Endothelial cell (in vitro differentiated cells): Measurements from ENCODE around the gene PTPN21. TPM values are rescaled to one million over a fixed set of nuclear protein-coding genes. Genes with fewer than 3 reads are reported as not detected.
A peak's percentile ranks its signal among the peaks of the same experiment; 100 is the strongest.

Experiments
- DNase-seq: peaks from one replicate; pipeline ENCODE4 v3.0.0; 2021; ENCODE audit warnings: low spot score
- H3K27ac Mint-ChIP-seq: one replicate; pipeline ENCODE4 v1.8.0; 2021; ENCODE audit warnings: mixed read lengths, inconsistent platforms; ENCODE audit not compliant: unreplicated experiment
- H3K27me3 Mint-ChIP-seq: one replicate; pipeline ENCODE4 v1.8.0; 2021; ENCODE audit warnings: mild to moderate bottlenecking, moderate library complexity, mixed read lengths, inconsistent platforms; ENCODE audit not compliant: unreplicated experiment
- H3K36me3 Mint-ChIP-seq: one replicate; pipeline ENCODE4 v1.8.0; 2021; ENCODE audit warnings: mild to moderate bottlenecking, low read depth, mixed read lengths, inconsistent platforms; ENCODE audit not compliant: unreplicated experiment
- H3K4me1 Mint-ChIP-seq: one replicate; pipeline ENCODE4 v1.8.0; 2021; ENCODE audit warnings: mild to moderate bottlenecking, mixed read lengths, inconsistent platforms; ENCODE audit not compliant: unreplicated experiment
- H3K4me3 Mint-ChIP-seq: one replicate; pipeline ENCODE4 v1.8.0; 2021; ENCODE audit warnings: mild to moderate bottlenecking, mixed read lengths, inconsistent platforms; ENCODE audit not compliant: unreplicated experiment
- H3K9me3 Mint-ChIP-seq: one replicate; pipeline ENCODE4 v1.8.0; 2021; ENCODE audit warnings: mixed read lengths, inconsistent platforms; ENCODE audit not compliant: unreplicated experiment
- total RNA-seq: library from RNA; stranded (reverse); fragmentation: NEBNext Ultra II Directional; extraction: Animal tissue kit (Norgen Biotek cat#: 25700); gene quantifications from one replicate; pipeline ENCODE4 v1.2.1, GENCODE V29; 2021; ENCODE audit not compliant: unreplicated experiment
- TF ChIP-seq, protein P1 (sequence below): fragments of 200-600 bp; sonication (generic); IDR thresholded peaks from one replicate; pipeline ENCODE4 v1.5.0; 2021; ENCODE audit warnings: antibody characterized with exemption; ENCODE audit not compliant: unreplicated experiment

PTPN21 gene
- total RNA-seq, 1 donor from 2014 or later = 22.1 TPM

GRCh38 chr14:88463318-88463717 lies 91.5 kb downstream of the PTPN21 start:
- TF ChIP-seq, protein P1, sequence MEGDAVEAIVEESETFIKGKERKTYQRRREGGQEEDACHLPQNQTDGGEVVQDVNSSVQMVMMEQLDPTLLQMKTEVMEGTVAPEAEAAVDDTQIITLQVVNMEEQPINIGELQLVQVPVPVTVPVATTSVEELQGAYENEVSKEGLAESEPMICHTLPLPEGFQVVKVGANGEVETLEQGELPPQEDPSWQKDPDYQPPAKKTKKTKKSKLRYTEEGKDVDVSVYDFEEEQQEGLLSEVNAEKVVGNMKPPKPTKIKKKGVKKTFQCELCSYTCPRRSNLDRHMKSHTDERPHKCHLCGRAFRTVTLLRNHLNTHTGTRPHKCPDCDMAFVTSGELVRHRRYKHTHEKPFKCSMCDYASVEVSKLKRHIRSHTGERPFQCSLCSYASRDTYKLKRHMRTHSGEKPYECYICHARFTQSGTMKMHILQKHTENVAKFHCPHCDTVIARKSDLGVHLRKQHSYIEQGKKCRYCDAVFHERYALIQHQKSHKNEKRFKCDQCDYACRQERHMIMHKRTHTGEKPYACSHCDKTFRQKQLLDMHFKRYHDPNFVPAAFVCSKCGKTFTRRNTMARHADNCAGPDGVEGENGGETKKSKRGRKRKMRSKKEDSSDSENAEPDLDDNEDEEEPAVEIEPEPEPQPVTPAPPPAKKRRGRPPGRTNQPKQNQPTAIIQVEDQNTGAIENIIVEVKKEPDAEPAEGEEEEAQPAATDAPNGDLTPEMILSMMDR = peak; percentile 54
- DNase-seq = no peak
- Mint-ChIP-seq H3K4me1 (no peaks in the 10 kb centered on the region), H3K9me3 (peaks cover 4% of the 10 kb centered on the region), H3K27me3 (no peaks in the 10 kb centered on the region), H3K36me3 (peaks cover 59% of the 10 kb centered on the region), H3K27ac (no peak overlapping the region), H3K4me3 (no peak overlapping the region)

GRCh38 chr14:88454886-88455285 lies 99.9 kb downstream of the PTPN21 start:
- Mint-ChIP-seq H3K27ac (no peak overlapping the region), H3K9me3 (no peaks in the 10 kb centered on the region), H3K4me1 (no peaks in the 10 kb centered on the region), H3K27me3 (peaks cover 2% of the 10 kb centered on the region), H3K36me3 (peaks cover 57% of the 10 kb centered on the region), H3K4me3 (no peak overlapping the region)
- TF ChIP-seq, protein P1 = no peak
- DNase-seq = no peak

- TF ChIP-seq, protein P1 = no peak
- Mint-ChIP-seq H3K9me3 (no peaks in the 10 kb centered on the region), H3K4me3 (no peak overlapping the region), H3K4me1 (no peaks in the 10 kb centered on the region), H3K27ac (no peak overlapping the region), H3K36me3 (peaks cover 47% of the 10 kb centered on the region), H3K27me3 (peaks cover 2% of the 10 kb centered on the region)
- no peak for DNase-seq
Measured at GRCh38 chr14:88452231-88452630, 102.6 kb downstream of the PTPN21 start.

GRCh38 chr14:88439088-88439487 lies 115.7 kb downstream of the PTPN21 start:
- Mint-ChIP-seq H3K9me3 (no peaks in the 10 kb centered on the region), H3K27ac (no peak overlapping the region), H3K4me1 (no peaks in the 10 kb centered on the region), H3K36me3 (peaks cover 46% of the 10 kb centered on the region), H3K4me3 (no peak overlapping the region), H3K27me3 (peaks cover 3% of the 10 kb centered on the region)
- no peak for DNase-seq
- TF ChIP-seq, protein P1 = no peak

DNA sequence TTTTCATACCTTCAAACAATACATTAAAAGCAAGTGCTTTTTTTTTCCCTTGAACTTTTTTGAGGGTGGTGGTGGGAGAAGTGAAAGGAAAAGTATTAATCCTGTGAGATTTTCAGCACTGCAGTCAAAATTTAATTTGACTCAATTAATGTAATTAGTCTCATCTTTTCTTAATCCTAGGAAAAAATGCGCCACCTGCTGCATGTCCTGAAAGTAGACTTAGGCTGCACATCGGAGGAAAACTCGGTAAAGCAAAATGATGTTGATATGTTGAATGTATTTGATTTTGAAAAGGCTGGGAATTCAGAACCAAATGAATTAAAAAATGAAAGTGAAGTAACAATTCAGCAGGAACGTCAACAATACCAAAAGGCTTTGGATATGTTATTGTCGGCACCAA lies 117.1 kb downstream of the PTPN21 start:
- no peaks in the 10 kb centered on the region for H3K9me3 Mint-ChIP-seq
- peaks cover 3% of the 10 kb centered on the region for H3K27me3 Mint-ChIP-seq
- DNase-seq = no peak
- no peak overlapping the region for H3K27ac Mint-ChIP-seq
- no peaks in the 10 kb centered on the region for H3K4me1 Mint-ChIP-seq
- H3K4me3 Mint-ChIP-seq = no peak overlapping the region
- TF ChIP-seq, protein P1 = no peak
- peaks cover 39% of the 10 kb centered on the region for H3K36me3 Mint-ChIP-seq
